ENCODE measurements around the gene PDXK. TPM values are rescaled to one million over a fixed set of nuclear protein-coding genes. Genes with fewer than 3 reads are reported as not detected.

PDXK gene
- total and polyA plus RNA-seq, 2 donors (not counting 3 experiments of a cell fraction or from before 2014, with no cell fraction given), result 44.2 to 59.1 TPM

GRCh38 chr21:43703035-43703880, 15.7 kb upstream of the PDXK start:
- Histone ChIP-seq H3K36me3 (ENCODE audit: control insufficient read depth in 2 of 2, extremely low read depth in 1 of 2, insufficient read depth in 2 of 2, low read length in 2 of 2) (no peaks in the 10 kb centered on the region), H3K9me3 (replicated peaks; ENCODE audit: control insufficient read depth, insufficient read depth, low read length) (no peaks in the 10 kb centered on the region), H3K4me2 (ENCODE audit: insufficient read depth, low read length) (no peak overlapping the region), H3K27ac (ENCODE audit: insufficient read depth, low read depth, low read length) (no peak overlapping the region), H3K27me3 (ENCODE audit: control insufficient read depth in 2 of 2, insufficient read depth in 2 of 2, low read length in 2 of 2) (peaks cover 0 to 1% of the 10 kb centered on the region in 2 experiments), H3K4me3 (replicated peaks in 1 of 3; ENCODE audit: insufficient read depth in 1 of 3, low read depth in 1 of 3, low read length in 3 of 3) (no peak overlapping the region), H2AFZ (ENCODE audit: low read depth, low read length) (no peak overlapping the region), H3K9me1 (replicated peaks; ENCODE audit: control insufficient read depth, extremely low read depth, insufficient read depth, low read length) (no peaks in the 10 kb centered on the region), H4K20me1 (replicated peaks; ENCODE audit: control insufficient read depth, extremely low read depth, insufficient read depth, low read length) (no peaks in the 10 kb centered on the region), H3K9ac (replicated peaks; ENCODE audit: extremely low read depth, insufficient read depth, low read length) (no peak overlapping the region), H3K4me1 (ENCODE audit: control insufficient read depth, extremely low read depth, insufficient read depth, low read length) (no peaks in the 10 kb centered on the region), H3K79me2 (ENCODE audit: control insufficient read depth, insufficient read depth, low read length) (no peaks in the 10 kb centered on the region)
- TF ChIP-seq EZH2 (IDR thresholded peaks at IDR 0.05; ENCODE audit: borderline replicate concordance, low read depth, low read length, severe bottlenecking), result no peak
- no peak for TF ChIP-seq POLR2AphosphoS5 (IDR thresholded peaks at IDR 0.05; ENCODE audit: insufficient read depth, low read depth, low read length)
- no peak for TF ChIP-seq FOS (IDR thresholded peaks at IDR 0.05; ENCODE audit: borderline replicate concordance, insufficient read depth, low read length)
- TF ChIP-seq MYC (IDR thresholded peaks at IDR 0.05; ENCODE audit: low read depth, low read length), result no peak
- no peak for TF ChIP-seq MAX (IDR thresholded peaks at IDR 0.05; ENCODE audit: insufficient read depth, insufficient read length)
- TF ChIP-seq GATA2 (IDR thresholded peaks at IDR 0.05; ENCODE audit: insufficient read depth, insufficient read length, low read depth, low read length), result no peak
- TF ChIP-seq JUN (IDR thresholded peaks at IDR 0.05; ENCODE audit: borderline replicate concordance, insufficient read depth, insufficient read length, low read depth), result no peak
- TF ChIP-seq CTCF (IDR thresholded peaks at IDR 0.05; ENCODE audit: extremely low read depth in 1 of 2, insufficient read depth in 1 of 2, low read depth in 1 of 2, low read length in 2 of 2), result no peak
- no peak for TF ChIP-seq POLR2A (IDR thresholded peaks at IDR 0.05; ENCODE audit: low read depth, low read length)
- POLR2A ChIA-PET, result no interaction called here
- intact Hi-C loops (cut with micrococcal nuclease) (no loop called here), dilution Hi-C loops (cut with MboI; ENCODE audit: extremely low pct_ligation_motif_present, low sequenced_read_pairs) (no loop called here)
- BruUV-seq (replicated peaks), result no TSS peak
- DNase-seq (ENCODE audit: low read depth, low spot score) (no peak), FAIRE-seq (no peak)
- CTCF ChIA-PET, result interaction anchor here (1.9 kb wide), 1 partner anchor 26 kb away, joined by 6 read pairs; no protein-coding TSS in a partner anchor

Data from endothelial cell of umbilical vein (primary cell).